ENCODE results near the gene KIF13A. TPM values are rescaled to one million over a fixed set of nuclear protein-coding genes. Genes with fewer than 3 reads are reported as not detected.
"Not testable (repeated sequence)": the region's sequence is repeated elsewhere in the genome, so short reads cannot be mapped to it uniquely, and the experiment has no call there.

The KIF13A gene
- total RNA-seq, 1 donor from 2014 or later: 29.0 TPM

GRCh38 chr6:18011287-18011686, 23.9 kb upstream of the KIF13A start:
- H3K27ac ChIP-seq: no peak overlapping the region
- H3F3A ChIP-seq (ENCODE audit: low read depth): no peaks in the 10 kb centered on the region
- TF ChIP-seq, protein P1, sequence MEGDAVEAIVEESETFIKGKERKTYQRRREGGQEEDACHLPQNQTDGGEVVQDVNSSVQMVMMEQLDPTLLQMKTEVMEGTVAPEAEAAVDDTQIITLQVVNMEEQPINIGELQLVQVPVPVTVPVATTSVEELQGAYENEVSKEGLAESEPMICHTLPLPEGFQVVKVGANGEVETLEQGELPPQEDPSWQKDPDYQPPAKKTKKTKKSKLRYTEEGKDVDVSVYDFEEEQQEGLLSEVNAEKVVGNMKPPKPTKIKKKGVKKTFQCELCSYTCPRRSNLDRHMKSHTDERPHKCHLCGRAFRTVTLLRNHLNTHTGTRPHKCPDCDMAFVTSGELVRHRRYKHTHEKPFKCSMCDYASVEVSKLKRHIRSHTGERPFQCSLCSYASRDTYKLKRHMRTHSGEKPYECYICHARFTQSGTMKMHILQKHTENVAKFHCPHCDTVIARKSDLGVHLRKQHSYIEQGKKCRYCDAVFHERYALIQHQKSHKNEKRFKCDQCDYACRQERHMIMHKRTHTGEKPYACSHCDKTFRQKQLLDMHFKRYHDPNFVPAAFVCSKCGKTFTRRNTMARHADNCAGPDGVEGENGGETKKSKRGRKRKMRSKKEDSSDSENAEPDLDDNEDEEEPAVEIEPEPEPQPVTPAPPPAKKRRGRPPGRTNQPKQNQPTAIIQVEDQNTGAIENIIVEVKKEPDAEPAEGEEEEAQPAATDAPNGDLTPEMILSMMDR (IDR thresholded peaks at IDR 0.05): no peak
- TF ChIP-seq EZH2 (IDR thresholded peaks at IDR 0.05): no peak
- no peak for TF ChIP-seq EZH2phosphoT487 (IDR thresholded peaks at IDR 0.05)
- H4K20me1 ChIP-seq (ENCODE audit: low read depth): no peaks in the 10 kb centered on the region
- H3K4me3 ChIP-seq: no peak overlapping the region
- H3K4me1 ChIP-seq: no peaks in the 10 kb centered on the region
- H3K36me3 Mint-ChIP-seq: no peaks in the 10 kb centered on the region
- H3K4me2 ChIP-seq: no peak overlapping the region
- H3K36me3 ChIP-seq: no peaks in the 10 kb centered on the region
- DNase-seq (ENCODE audit: low spot score): no peak
- no peaks in the 10 kb centered on the region for H3K79me2 ChIP-seq (ENCODE audit: low read depth)
- H3K9ac ChIP-seq: no peak overlapping the region
- no peak overlapping the region for H3K4me3 Mint-ChIP-seq
- no peaks in the 10 kb centered on the region for H3K27me3 ChIP-seq
- H3K9me3 ChIP-seq (ENCODE audit: low read depth): no peaks in the 10 kb centered on the region
- H3K4me1 Mint-ChIP-seq: peaks cover 5% of the 10 kb centered on the region
- H3K9me3 Mint-ChIP-seq: no peaks in the 10 kb centered on the region
- no peak overlapping the region for H3K27ac Mint-ChIP-seq
- H3K27me3 Mint-ChIP-seq (ENCODE audit: insufficient read depth, low read depth): no peaks in the 10 kb centered on the region
- no peak overlapping the region for H2AFZ ChIP-seq (replicated peaks)

GRCh38 chr6:18010540-18010939, 23.1 kb upstream of the KIF13A start:
- not testable (repeated sequence) for H3K4me1 ChIP-seq; H3K4me1 Mint-ChIP-seq; H3K4me2 ChIP-seq; H3K36me3 Mint-ChIP-seq; H3K27me3 ChIP-seq; H3K4me3 Mint-ChIP-seq; DNase-seq (ENCODE audit: low spot score); H3K36me3 ChIP-seq; H3K27ac ChIP-seq; H3K4me3 ChIP-seq; H3F3A ChIP-seq (ENCODE audit: low read depth); H3K9ac ChIP-seq; H2AFZ ChIP-seq (replicated peaks); H3K27ac Mint-ChIP-seq; H3K79me2 ChIP-seq (ENCODE audit: low read depth); H4K20me1 ChIP-seq (ENCODE audit: low read depth); H3K27me3 Mint-ChIP-seq (ENCODE audit: insufficient read depth, low read depth); H3K9me3 Mint-ChIP-seq; H3K9me3 ChIP-seq (ENCODE audit: low read depth)

DNA sequence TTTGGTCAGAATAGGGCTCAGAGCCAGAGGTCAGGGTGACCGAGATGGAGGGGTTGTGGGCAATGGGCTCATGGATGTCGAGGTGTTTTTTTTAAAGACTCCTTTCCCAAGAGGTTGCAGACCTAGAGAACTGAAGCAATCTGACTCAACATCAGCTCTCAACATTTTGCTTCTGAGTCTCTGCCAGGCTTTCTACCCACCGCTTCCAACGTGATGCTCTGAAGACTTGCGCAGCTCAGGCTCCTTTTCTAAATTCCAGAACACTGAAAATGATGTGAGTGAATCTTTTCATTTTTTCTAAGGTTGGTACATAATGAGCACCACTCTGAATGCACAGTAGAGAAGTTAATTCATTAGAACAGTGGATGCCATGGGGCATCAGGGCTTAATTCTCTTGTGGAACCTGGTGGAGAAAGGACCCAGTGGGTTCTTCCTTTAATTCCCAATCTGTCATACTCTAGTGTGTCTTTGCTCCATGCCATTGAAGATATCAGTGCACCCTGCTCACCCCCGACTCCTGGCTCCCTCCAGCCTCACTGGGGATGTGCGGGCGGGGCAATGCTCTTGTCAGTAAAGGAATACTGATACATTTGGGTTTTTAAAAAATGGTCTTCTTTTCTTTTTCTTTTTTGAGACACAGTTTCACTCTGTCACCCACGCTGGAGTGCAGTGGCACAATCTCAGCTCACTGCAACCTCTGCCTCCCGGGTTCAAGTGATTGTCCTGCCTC, 17.0 kb upstream of the KIF13A start:
- no peak overlapping the region for H3K4me3 Mint-ChIP-seq
- H3K27me3 Mint-ChIP-seq (ENCODE audit: insufficient read depth, low read depth): peaks cover 5% of the 10 kb centered on the region
- no peak overlapping the region for H3K4me2 ChIP-seq
- H3K27ac ChIP-seq: no peak overlapping the region
- H2AFZ ChIP-seq (replicated peaks): no peak overlapping the region
- no peaks in the 10 kb centered on the region for H4K20me1 ChIP-seq (ENCODE audit: low read depth)
- DNase-seq (ENCODE audit: low spot score): no peak
- H3K4me1 Mint-ChIP-seq: peaks cover 17% of the 10 kb centered on the region
- H3K9me3 Mint-ChIP-seq: peaks cover 4% of the 10 kb centered on the region
- no peaks in the 10 kb centered on the region for H3K36me3 ChIP-seq
- H3K36me3 Mint-ChIP-seq: no peaks in the 10 kb centered on the region
- H3K9ac ChIP-seq: no peak overlapping the region
- H3K27me3 ChIP-seq: no peaks in the 10 kb centered on the region
- no peak overlapping the region for H3K27ac Mint-ChIP-seq
- H3F3A ChIP-seq (ENCODE audit: low read depth): no peaks in the 10 kb centered on the region
- no peak overlapping the region for H3K4me3 ChIP-seq
- peaks cover 5% of the 10 kb centered on the region for H3K4me1 ChIP-seq
- H3K79me2 ChIP-seq (ENCODE audit: low read depth): no peaks in the 10 kb centered on the region
- TF ChIP-seq EZH2phosphoT487 (IDR thresholded peaks at IDR 0.05): no peak
- TF ChIP-seq EZH2 (IDR thresholded peaks at IDR 0.05): no peak
- TF ChIP-seq, protein P1 (IDR thresholded peaks at IDR 0.05): no peak
- H3K9me3 ChIP-seq (ENCODE audit: low read depth): no peaks in the 10 kb centered on the region

- Mint-ChIP-seq H3K36me3 (no peaks in the 10 kb centered on the region), H3K4me1 (no peaks in the 10 kb centered on the region), H3K4me3 (no peak overlapping the region), H3K27ac (no peak overlapping the region), H3K9me3 (peaks cover 4% of the 10 kb centered on the region), H3K27me3 (ENCODE audit: insufficient read depth, low read depth) (peaks cover 8% of the 10 kb centered on the region)
- Histone ChIP-seq H3K36me3 (no peaks in the 10 kb centered on the region), H3K79me2 (ENCODE audit: low read depth) (no peaks in the 10 kb centered on the region), H3K27me3 (no peaks in the 10 kb centered on the region), H4K20me1 (ENCODE audit: low read depth) (no peaks in the 10 kb centered on the region), H3K27ac (no peak overlapping the region), H3K4me2 (no peak overlapping the region), H2AFZ (replicated peaks) (no peak overlapping the region), H3F3A (ENCODE audit: low read depth) (no peaks in the 10 kb centered on the region), H3K4me1 (no peaks in the 10 kb centered on the region), H3K9ac (no peak overlapping the region), H3K9me3 (ENCODE audit: low read depth) (no peaks in the 10 kb centered on the region), H3K4me3 (no peak overlapping the region)
- TF ChIP-seq EZH2phosphoT487 (IDR thresholded peaks at IDR 0.05): no peak
- TF ChIP-seq EZH2 (IDR thresholded peaks at IDR 0.05): no peak
- TF ChIP-seq, protein P1 (IDR thresholded peaks at IDR 0.05): no peak
- DNase-seq (ENCODE audit: low spot score): no peak
These were observed 12.0 kb upstream of the KIF13A start for GRCh38 chr6:17999425-17999824.
